CD14-positive monocyte (primary cell): ENCODE measurements around the gene CDKAL1. TPM values are rescaled to one million over a fixed set of nuclear protein-coding genes. Genes with fewer than 3 reads are reported as not detected.

Experiments used
- DNase-seq, 3 donors: peaks; one replicate each; pipeline ENCODE4 v3.0.0-alpha.2; 2011 to 2022
- H2AFZ ChIP-seq: 2 replicates; pipeline ENCODE4 v1.6.0; 2012; ENCODE audit warnings: mild to moderate bottlenecking, low read depth, low read length, inconsistent platforms; ENCODE audit not compliant: insufficient read depth, poor library complexity, severe bottlenecking
- H3K27ac ChIP-seq, 2 donors: 1 replicate in 1 of 2; 2 replicates in 1 of 2; pipeline ENCODE4 v1.5.1; 2012 to 2013; ENCODE audit warnings: low read length in 2 of 2, control low read depth in 1 of 2, inconsistent platforms in 1 of 2, low read depth in 1 of 2, mild to moderate bottlenecking in 1 of 2
- H3K27me3 ChIP-seq, 2 donors: one replicate each; pipeline versions ENCODE4 v1.6.0 to v1.6.1; 2011 to 2013; ENCODE audit warnings: low read length in 2 of 2; ENCODE audit not compliant: control insufficient read depth in 2 of 2, insufficient read depth in 2 of 2
- H3K36me3 ChIP-seq, 2 donors: replicated peaks in 1 of 2; 1 replicate in 1 of 2; 2 replicates in 1 of 2; pipeline versions ENCODE4 v1.5.1 to v1.6.1; 2012 to 2013; ENCODE audit warnings: low read length in 2 of 2, control low read depth in 1 of 2, inconsistent platforms in 1 of 2, mild to moderate bottlenecking in 1 of 2; ENCODE audit not compliant: insufficient read depth in 2 of 2, control insufficient read depth in 1 of 2
- H3K4me1 ChIP-seq, 2 donors: 1 replicate in 1 of 2; 2 replicates in 1 of 2; pipeline versions ENCODE4 v1.5.1 to v1.6.1; 2012 to 2013; ENCODE audit warnings: low read length in 2 of 2, control low read depth in 1 of 2, inconsistent platforms in 1 of 2, mild to moderate bottlenecking in 1 of 2, moderate library complexity in 1 of 2; ENCODE audit not compliant: insufficient read depth in 2 of 2, control insufficient read depth in 1 of 2
- H3K4me2 ChIP-seq: replicated peaks from 2 replicates; pipeline ENCODE3; 2012; ENCODE audit warnings: low read length, moderate library complexity, mild to moderate bottlenecking; ENCODE audit not compliant: poor library complexity, severe bottlenecking; ENCODE audit errors: extremely low read depth
- H3K4me3 ChIP-seq, 3 experiments: fragments of 200-600 bp in 1 of 3; sonication (generic) in 1 of 3; replicated peaks in 1 of 3; 1 replicate in 2 of 3; 2 replicates in 1 of 3; pipeline ENCODE4 v1.5.1; 2011 to 2013; ENCODE audit warnings: low read length in 3 of 3, mild to moderate bottlenecking in 3 of 3, control low read depth in 2 of 3, low read depth in 2 of 3, inconsistent platforms in 1 of 3, moderate library complexity in 1 of 3
- H3K79me2 ChIP-seq: 2 replicates; pipeline ENCODE4 v1.6.0; 2012; ENCODE audit warnings: mild to moderate bottlenecking, control low read depth, inconsistent platforms, low read length, moderate library complexity; ENCODE audit not compliant: insufficient read depth
- H3K9ac ChIP-seq: 2 replicates; pipeline ENCODE4 v1.6.0; 2017; ENCODE audit warnings: low read length, mild to moderate bottlenecking; ENCODE audit not compliant: insufficient read depth, poor library complexity, severe bottlenecking
- H3K9me3 ChIP-seq, 2 donors: replicated peaks in 1 of 2; 1 replicate in 1 of 2; 2 replicates in 1 of 2; pipeline versions ENCODE4 v1.5.1 to v1.6.1; 2012 to 2013; ENCODE audit warnings: low read length in 2 of 2, control low read depth in 1 of 2; ENCODE audit not compliant: control insufficient read depth in 1 of 2, insufficient read depth in 1 of 2
- H4K20me1 ChIP-seq: 2 replicates; pipeline ENCODE4 v1.6.0; 2012; ENCODE audit warnings: mild to moderate bottlenecking, low read length, control low read depth, moderate library complexity; ENCODE audit not compliant: insufficient read depth
- H3K27ac Mint-ChIP-seq, 7 donors: one replicate each; pipeline ENCODE4 v1.8.0; 2020; ENCODE audit warnings: mild to moderate bottlenecking in 7 of 7, mixed read lengths in 7 of 7, moderate library complexity in 6 of 7, inconsistent platforms in 2 of 7
- H3K27me3 Mint-ChIP-seq, 3 donors: one replicate each; pipeline ENCODE4 v1.8.0; 2021 to 2022; ENCODE audit warnings: low read depth in 3 of 3, mild to moderate bottlenecking in 3 of 3, mixed read lengths in 3 of 3, moderate library complexity in 3 of 3, inconsistent platforms in 1 of 3
- H3K36me3 Mint-ChIP-seq, 2 donors: one replicate each; pipeline ENCODE4 v1.8.0; 2020; ENCODE audit warnings: mixed read lengths in 2 of 2, inconsistent platforms in 1 of 2, mild to moderate bottlenecking in 1 of 2
- H3K4me1 Mint-ChIP-seq: one replicate; pipeline ENCODE4 v1.8.0; 2020; ENCODE audit warnings: mild to moderate bottlenecking, mixed read lengths
- H3K4me3 Mint-ChIP-seq, 2 donors: one replicate each; pipeline ENCODE4 v1.8.0; 2020; ENCODE audit warnings: mild to moderate bottlenecking in 2 of 2, mixed read lengths in 2 of 2, moderate library complexity in 1 of 2
- H3K9me3 Mint-ChIP-seq, 7 donors: one replicate each; pipeline ENCODE4 v1.8.0; 2020 to 2022; ENCODE audit warnings: mixed read lengths in 7 of 7, mild to moderate bottlenecking in 6 of 7, moderate library complexity in 6 of 7, inconsistent platforms in 2 of 7
- WGBS: methylation state at CpG from one replicate; pipeline ENCODE4 v1.1.5; 2013; ENCODE audit warnings: missing lambda C conversion rate; ENCODE audit not compliant: insufficient coverage; 5-methylcytosine and 5-hydroxymethylcytosine counted together
- intact Hi-C, 2 donors: fragments of 100-400 bp; cut with micrococcal nuclease; formaldehyde crosslinking; loops; one replicate each; pipeline versions ENCODE4 v1.15.0 to v1.15.1; 2023
- polyA plus RNA-seq, 3 donors: library from polyadenylated mRNA; depleted of rRNA in 1 of 3; unstranded in 2 of 3; stranded (reverse) in 1 of 3; fragments of 300-500 nt in 2 of 3; fragments of >200 nt in 1 of 3; fragmentation: Illumina TruSeq in 2 of 3; gene quantifications; 1 replicate in 2 of 3; 2 replicates in 1 of 3; pipeline ENCODE4 v1.2.3, GENCODE V29; 2012 to 2021
- TF ChIP-seq, protein P1 (sequence below): fragments of 200-600 bp; IDR thresholded peaks from one replicate; pipeline ENCODE4 v1.8.0; 2022; ENCODE audit warnings: antibody characterized with exemption, mild to moderate bottlenecking

The CDKAL1 gene
- polyA plus RNA-seq, 3 donors = 3.2 to 12.4 (median 8.3) TPM

DNA sequence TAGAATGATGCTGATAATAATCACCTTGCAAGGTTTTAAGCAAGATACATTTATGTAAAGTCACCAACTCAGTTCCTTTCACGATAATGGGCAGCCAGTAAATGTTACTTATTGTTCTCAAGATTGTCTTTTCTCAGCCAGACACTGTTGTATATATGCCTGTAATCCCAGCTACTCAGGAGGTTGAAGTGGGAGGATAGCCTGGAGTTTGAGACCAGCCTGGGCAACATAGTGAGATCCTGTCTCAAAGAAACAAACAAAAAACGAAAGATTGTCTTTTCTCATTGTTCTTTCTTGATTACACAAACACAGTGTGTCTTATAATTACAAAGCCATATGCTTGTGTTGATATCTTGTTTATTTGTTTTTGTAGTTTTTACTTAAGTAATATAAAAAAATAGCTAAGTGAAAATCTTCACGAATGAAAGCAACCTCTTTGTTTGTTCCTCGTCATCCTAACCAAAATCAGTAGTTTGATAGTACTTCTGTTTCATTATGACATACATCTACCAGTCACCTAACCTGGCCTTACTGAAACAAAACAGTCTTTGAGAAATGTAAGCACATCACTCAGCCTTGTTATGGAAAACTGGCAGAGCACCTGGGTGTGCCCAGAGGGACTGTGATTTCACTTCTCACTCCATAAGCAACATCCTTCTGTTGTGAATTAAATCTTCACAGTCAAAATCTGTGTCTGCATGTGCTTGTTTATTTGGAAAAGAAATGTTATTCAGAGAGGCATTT, 623.1 kb downstream of the CDKAL1 start:
- Histone ChIP-seq H4K20me1 (no peaks in the 10 kb centered on the region), H3K27ac (no peak overlapping the region), H3K4me2 (no peak overlapping the region), H3K4me1 (no peaks in the 10 kb centered on the region), H3K4me3 (no peak overlapping the region), H3K9me3 (no peaks in the 10 kb centered on the region), H3K36me3 (no peaks in the 10 kb centered on the region), H3K9ac (no peak overlapping the region), H3K79me2 (no peaks in the 10 kb centered on the region), H2AFZ (no peak overlapping the region), H3K27me3 (no peaks in the 10 kb centered on the region)
- Mint-ChIP-seq H3K27ac (no peak overlapping the region), H3K36me3 (no peaks in the 10 kb centered on the region), H3K27me3 (peaks cover 0 to 2% (median 0%) of the 10 kb centered on the region in 3 donors), H3K4me3 (no peak overlapping the region), H3K9me3 (peaks cover 0 to 1% (median 0%) of the 10 kb centered on the region in 7 donors), H3K4me1 (no peaks in the 10 kb centered on the region)
- DNase-seq = no peak
- intact Hi-C loops = no loop called here
- no CpG with 5 or more reads among the region's 4 CpGs for WGBS
- TF ChIP-seq, protein P1, sequence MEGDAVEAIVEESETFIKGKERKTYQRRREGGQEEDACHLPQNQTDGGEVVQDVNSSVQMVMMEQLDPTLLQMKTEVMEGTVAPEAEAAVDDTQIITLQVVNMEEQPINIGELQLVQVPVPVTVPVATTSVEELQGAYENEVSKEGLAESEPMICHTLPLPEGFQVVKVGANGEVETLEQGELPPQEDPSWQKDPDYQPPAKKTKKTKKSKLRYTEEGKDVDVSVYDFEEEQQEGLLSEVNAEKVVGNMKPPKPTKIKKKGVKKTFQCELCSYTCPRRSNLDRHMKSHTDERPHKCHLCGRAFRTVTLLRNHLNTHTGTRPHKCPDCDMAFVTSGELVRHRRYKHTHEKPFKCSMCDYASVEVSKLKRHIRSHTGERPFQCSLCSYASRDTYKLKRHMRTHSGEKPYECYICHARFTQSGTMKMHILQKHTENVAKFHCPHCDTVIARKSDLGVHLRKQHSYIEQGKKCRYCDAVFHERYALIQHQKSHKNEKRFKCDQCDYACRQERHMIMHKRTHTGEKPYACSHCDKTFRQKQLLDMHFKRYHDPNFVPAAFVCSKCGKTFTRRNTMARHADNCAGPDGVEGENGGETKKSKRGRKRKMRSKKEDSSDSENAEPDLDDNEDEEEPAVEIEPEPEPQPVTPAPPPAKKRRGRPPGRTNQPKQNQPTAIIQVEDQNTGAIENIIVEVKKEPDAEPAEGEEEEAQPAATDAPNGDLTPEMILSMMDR = no peak

DNA sequence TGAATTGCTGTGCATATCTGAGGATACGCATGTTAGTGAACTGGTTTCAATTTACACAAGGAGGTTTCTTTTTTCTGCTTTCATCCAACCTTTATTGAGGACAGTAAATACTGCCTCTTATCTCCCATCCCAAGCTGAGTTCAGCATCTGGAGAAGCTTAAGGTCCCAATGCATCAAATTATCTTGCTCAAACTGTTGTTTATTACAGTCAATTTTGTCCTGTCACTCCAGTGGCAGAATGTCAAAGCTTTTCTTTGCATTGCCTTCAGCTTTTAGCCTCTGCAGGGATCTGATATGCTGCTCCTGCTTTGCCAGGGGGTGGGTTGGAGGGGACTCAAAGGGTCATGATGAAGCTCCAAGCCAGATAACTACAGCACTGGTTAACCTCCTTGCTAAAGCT, 623.9 kb downstream of the CDKAL1 start:
- peaks cover 0 to 2% (median 0%) of the 10 kb centered on the region in 7 donors for H3K9me3 Mint-ChIP-seq
- H3K79me2 ChIP-seq = no peaks in the 10 kb centered on the region
- no peak overlapping the region for H3K4me3 ChIP-seq
- no peak overlapping the region for H3K27ac Mint-ChIP-seq
- H3K4me1 ChIP-seq = no peaks in the 10 kb centered on the region
- H3K4me1 Mint-ChIP-seq = no peaks in the 10 kb centered on the region
- no peaks in the 10 kb centered on the region for H4K20me1 ChIP-seq
- TF ChIP-seq, protein P1 = no peak
- no CpG with 5 or more reads among the region's 1 CpG for WGBS
- H3K36me3 ChIP-seq = no peaks in the 10 kb centered on the region
- H3K27ac ChIP-seq = no peak overlapping the region
- DNase-seq = no peak
- no peak overlapping the region for H3K4me3 Mint-ChIP-seq
- intact Hi-C loops = no loop called here
- no peaks in the 10 kb centered on the region for H3K27me3 ChIP-seq
- peaks cover 0 to 2% of the 10 kb centered on the region in 2 donors for H3K36me3 Mint-ChIP-seq
- H3K9ac ChIP-seq = no peak overlapping the region
- H3K9me3 ChIP-seq = no peaks in the 10 kb centered on the region
- peaks cover 0 to 2% (median 0%) of the 10 kb centered on the region in 3 donors for H3K27me3 Mint-ChIP-seq
- no peak overlapping the region for H3K4me2 ChIP-seq
- H2AFZ ChIP-seq = no peak overlapping the region
